H9 (cell line): Measurements from ENCODE around the gene ITPA. TPM values are rescaled to one million over a fixed set of nuclear protein-coding genes. Genes with fewer than 3 reads are reported as not detected.

Source experiments
- DNase-seq: peaks from one replicate; pipeline ENCODE4 v3.0.0-alpha.2; 2017
- H2AFZ ChIP-seq: one replicate; pipeline ENCODE4 v1.6.1; 2013; ENCODE audit warnings: mild to moderate bottlenecking, low read length, control low read depth, moderate library complexity
- H2AK5ac ChIP-seq: 2 replicates; pipeline ENCODE4 v1.6.1; 2013; ENCODE audit warnings: low read length, control low read depth, mixed read lengths; ENCODE audit not compliant: insufficient read length
- H2BK120ac ChIP-seq: one replicate; pipeline ENCODE4 v1.6.1; 2013; ENCODE audit warnings: low read depth, mild to moderate bottlenecking, low read length, control low read depth, inconsistent platforms; ENCODE audit not compliant: poor library complexity, severe bottlenecking
- H2BK12ac ChIP-seq: 2 replicates; pipeline ENCODE4 v1.6.1; 2013; ENCODE audit warnings: low read length, control low read depth, mixed read lengths, low read depth; ENCODE audit not compliant: insufficient read length
- H2BK15ac ChIP-seq: 2 replicates; pipeline ENCODE4 v1.6.1; 2013; ENCODE audit warnings: low read depth, low read length, control low read depth
- H2BK20ac ChIP-seq: one replicate; pipeline ENCODE4 v1.6.1; 2013; ENCODE audit warnings: low read depth, mild to moderate bottlenecking, low read length, control low read depth, inconsistent platforms; ENCODE audit not compliant: poor library complexity, severe bottlenecking
- H2BK5ac ChIP-seq: 2 replicates; pipeline ENCODE4 v1.6.1; 2013; ENCODE audit warnings: low read length, control low read depth, mixed read lengths; ENCODE audit not compliant: insufficient read length
- H3K14ac ChIP-seq: 2 replicates; pipeline ENCODE4 v1.6.1; 2013; ENCODE audit warnings: low read length, control low read depth; ENCODE audit not compliant: insufficient read depth
- H3K18ac ChIP-seq: 2 replicates; pipeline ENCODE4 v1.6.1; 2013; ENCODE audit warnings: low read depth, mild to moderate bottlenecking, mixed read lengths, low read length, control low read depth; ENCODE audit not compliant: insufficient read length
- H3K23ac ChIP-seq: 2 replicates; pipeline ENCODE4 v1.6.1; 2013; ENCODE audit warnings: low read length, control low read depth, mixed read lengths, low read depth; ENCODE audit not compliant: insufficient read length
- H3K23me2 ChIP-seq: 2 replicates; pipeline ENCODE4 v1.6.1; 2013; ENCODE audit warnings: low read depth, mild to moderate bottlenecking, mixed read lengths, low read length, control low read depth; ENCODE audit not compliant: insufficient read length, poor library complexity, severe bottlenecking
- H3K27ac ChIP-seq: 2 replicates; pipeline ENCODE4 v1.5.1; 2013; ENCODE audit warnings: low read length, control low read depth, mixed read lengths, low read depth; ENCODE audit not compliant: insufficient read length
- H3K27me3 ChIP-seq: 2 replicates; pipeline ENCODE4 v1.6.1; 2013; ENCODE audit warnings: low read length, control low read depth, inconsistent platforms; ENCODE audit not compliant: insufficient read depth
- H3K4ac ChIP-seq: 2 replicates; pipeline ENCODE4 v1.6.1; 2013; ENCODE audit warnings: low read depth, mild to moderate bottlenecking, control low read depth, inconsistent platforms, low read length, moderate library complexity
- H3K4me1 ChIP-seq: 2 replicates; pipeline ENCODE4 v1.6.1; 2013; ENCODE audit warnings: low read length, control low read depth, inconsistent platforms; ENCODE audit not compliant: insufficient read depth
- H3K4me2 ChIP-seq: 2 replicates; pipeline ENCODE4 v1.6.1; 2013; ENCODE audit warnings: low read length, control low read depth, mixed read lengths; ENCODE audit not compliant: insufficient read length, insufficient read depth
- H3K56ac ChIP-seq: 2 replicates; pipeline ENCODE4 v1.6.1; 2013; ENCODE audit warnings: low read depth, mild to moderate bottlenecking, mixed read lengths, low read length, control low read depth; ENCODE audit not compliant: insufficient read length
- H3K79me1 ChIP-seq: 2 replicates; pipeline ENCODE4 v1.6.1; 2013; ENCODE audit warnings: low read depth, mild to moderate bottlenecking, moderate library complexity, low read length, control low read depth, inconsistent platforms; ENCODE audit not compliant: insufficient read depth, poor library complexity, severe bottlenecking
- H3K79me2 ChIP-seq: 2 replicates; pipeline ENCODE4 v1.6.1; 2013; ENCODE audit warnings: low read length, control low read depth, inconsistent platforms; ENCODE audit not compliant: insufficient read depth
- H3K9ac ChIP-seq: 2 replicates; pipeline ENCODE4 v1.6.1; 2013; ENCODE audit warnings: low read length, control low read depth, mixed read lengths; ENCODE audit not compliant: insufficient read length; ENCODE audit errors: extremely low read depth
- H3K9me3 ChIP-seq: one replicate; pipeline ENCODE4 v1.6.1; 2013; ENCODE audit warnings: low read depth, low read length, inconsistent platforms; ENCODE audit not compliant: control insufficient read depth
- H3T11ph ChIP-seq: one replicate; pipeline ENCODE4 v1.6.1; 2013; ENCODE audit warnings: mild to moderate bottlenecking, low read length, control low read depth, inconsistent platforms
- H4K20me1 ChIP-seq: one replicate; pipeline ENCODE4 v1.6.1; 2013; ENCODE audit not compliant: control insufficient read depth, insufficient read length, insufficient read depth
- H4K5ac ChIP-seq: 2 replicates; pipeline ENCODE4 v1.6.1; 2013; ENCODE audit warnings: low read depth, mild to moderate bottlenecking, mixed read lengths, low read length, control low read depth; ENCODE audit not compliant: insufficient read length
- H4K8ac ChIP-seq: replicated peaks from 2 replicates; pipeline ENCODE4 v1.6.1; 2013; ENCODE audit warnings: low read length, control low read depth, mixed read lengths, low read depth; ENCODE audit not compliant: insufficient read length
- H4K91ac ChIP-seq: 2 replicates; pipeline ENCODE4 v1.6.1; 2013; ENCODE audit warnings: low read depth, mild to moderate bottlenecking, moderate library complexity, mixed read lengths, low read length, control low read depth; ENCODE audit not compliant: insufficient read length
- H3K27ac Mint-ChIP-seq, 3 experiments: 2 replicates in 2 of 3; 3 replicates in 1 of 3; pipeline ENCODE4 v1.8.0; 2020 to 2021; ENCODE audit warnings: mixed read lengths in 3 of 3, mild to moderate bottlenecking in 1 of 3, moderate library complexity in 1 of 3
- H3K27me3 Mint-ChIP-seq: 2 replicates; pipeline ENCODE4 v1.8.0; 2021; ENCODE audit warnings: low read depth, mild to moderate bottlenecking, moderate library complexity, mixed read lengths
- H3K36me3 Mint-ChIP-seq, 3 experiments: 2 replicates in 2 of 3; 3 replicates in 1 of 3; pipeline ENCODE4 v1.8.0; 2020 to 2021; ENCODE audit warnings: low read depth in 3 of 3, mixed read lengths in 3 of 3; ENCODE audit not compliant: insufficient read depth in 1 of 3
- H3K4me1 Mint-ChIP-seq, 2 experiments: 2 replicates each; pipeline ENCODE4 v1.8.0; 2020; ENCODE audit warnings: mixed read lengths in 2 of 2
- H3K4me3 Mint-ChIP-seq, 2 experiments: 2 replicates in 1 of 2; 3 replicates in 1 of 2; pipeline ENCODE4 v1.8.0; 2020 to 2021; ENCODE audit warnings: mild to moderate bottlenecking in 2 of 2, mixed read lengths in 2 of 2, moderate library complexity in 1 of 2
- H3K9me3 Mint-ChIP-seq, 2 experiments: 2 replicates in 1 of 2; 3 replicates in 1 of 2; pipeline ENCODE4 v1.8.0; 2020; ENCODE audit warnings: mild to moderate bottlenecking in 2 of 2, mixed read lengths in 2 of 2, moderate library complexity in 1 of 2
- CTCF ChIP-seq: fragments of 200-600 bp; sonication (generic); conservative IDR thresholded peaks from 3 replicates; pipeline ENCODE4 v1.8.0; 2021; ENCODE audit warnings: antibody characterized with exemption, mild to moderate bottlenecking
- WGBS: extraction: QIAGEN DNeasy Blood & Tissue Kit; methylation state at CpG from one replicate; pipeline ENCODE4 v1.1.7; 2013; ENCODE audit warnings: missing lambda C conversion rate, low lambda C conversion rate, mixed read lengths; ENCODE audit not compliant: insufficient read length; ENCODE audit errors: extremely low coverage; 5-methylcytosine and 5-hydroxymethylcytosine counted together
- total RNA-seq: library from RNA; stranded (reverse); gene quantifications from 2 replicates; pipeline ENCODE4 v1.2.1, GENCODE V29; 2021

Gene ITPA
- total RNA-seq, 1 experiment from 2014 or later, result 74.5 TPM

GRCh38 chr20:3161316-3162079, 47.8 kb upstream of the ITPA start:
- no peak for DNase-seq

More at GRCh38 chr20:3161316-3162079, 47.8 kb upstream of the ITPA start:
- no peak overlapping the region for H4K8ac ChIP-seq
- no peak overlapping the region for H3K9ac ChIP-seq
- no peaks in the 10 kb centered on the region for H3K79me1 ChIP-seq
- Mint-ChIP-seq H3K27me3 (no peaks in the 10 kb centered on the region), H3K27ac (peak overlapping the region in 1 of 3 experiments; percentile 65; a peak in 3 of 7 replicates), H3K4me1 (peaks cover 13 to 27% of the 10 kb centered on the region in 2 experiments), H3K36me3 (peaks cover 5 to 20% (median 7%) of the 10 kb centered on the region in 3 experiments; a peak in 4 of 7 replicates), H3K4me3 (peak overlapping the region; percentile 33 to 54; a peak in 2 of 5 replicates), H3K9me3 (no peaks in the 10 kb centered on the region; a peak in 1 of 5 replicates)
- H2BK5ac ChIP-seq, result no peak overlapping the region
- TF ChIP-seq CTCF, result no peak
- no peak overlapping the region for H2BK20ac ChIP-seq
- no peak overlapping the region for H2AK5ac ChIP-seq
- no peak overlapping the region for H4K91ac ChIP-seq
- H2AFZ ChIP-seq, result no peak overlapping the region
- H3K27ac ChIP-seq, result no peak overlapping the region
- H3K4me2 ChIP-seq, result no peak overlapping the region
- peak overlapping the region; percentile 18 for H3K18ac ChIP-seq
- H3K4ac ChIP-seq, result no peak overlapping the region
- peaks cover 24% of the 10 kb centered on the region; the same call in 1 of the 2 replicates for H3K79me2 ChIP-seq
- H3K9me3 ChIP-seq, result no peaks in the 10 kb centered on the region
- H3T11ph ChIP-seq, result no peak overlapping the region
- no peaks in the 10 kb centered on the region for H4K20me1 ChIP-seq
- no peak overlapping the region for H3K23ac ChIP-seq
- no CpG with 5 or more reads among the region's 5 CpGs for WGBS
- H3K23me2 ChIP-seq, result peaks cover 3% of the 10 kb centered on the region
- no peaks in the 10 kb centered on the region for H3K27me3 ChIP-seq
- no peak overlapping the region for H2BK120ac ChIP-seq
- peaks cover 2% of the 10 kb centered on the region; the same call in 1 of the 2 replicates for H3K4me1 ChIP-seq
- H3K14ac ChIP-seq, result no peak overlapping the region
- no peak overlapping the region for H2BK12ac ChIP-seq
- H3K56ac ChIP-seq, result no peak overlapping the region
- no peak overlapping the region for H4K5ac ChIP-seq
- no peak overlapping the region for H2BK15ac ChIP-seq
